Measurements from ENCODE around the gene CFAP74.

DNA sequence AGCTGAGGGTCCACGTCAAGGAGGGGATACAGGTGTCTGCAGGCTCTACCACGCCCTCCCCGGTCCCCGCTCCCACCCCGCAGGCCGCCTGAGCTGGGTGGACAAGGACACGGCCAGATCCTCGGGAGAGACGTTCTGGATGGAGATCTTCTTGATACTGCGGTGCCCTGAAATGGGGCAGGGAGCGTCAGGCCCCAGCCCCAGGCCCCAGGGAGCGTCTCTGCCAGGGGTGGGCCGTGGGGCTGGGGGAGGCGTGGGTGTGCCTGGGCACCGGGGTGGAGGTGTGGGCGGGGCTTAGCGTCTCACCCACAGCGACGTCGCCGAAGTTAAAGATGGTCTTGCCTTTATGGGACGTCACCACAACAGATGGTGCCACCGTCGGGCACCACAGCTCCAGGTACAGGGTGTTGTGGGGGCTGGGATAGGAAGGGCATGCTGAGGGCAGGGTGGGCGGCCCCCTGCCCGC is 77.2 kb downstream of the CFAP74 start:
- TF ChIP-seq EP300 (IDR thresholded peaks at IDR 0.05) (no peak), POLR2A (IDR thresholded peaks at IDR 0.05) (no peak), POLR2AphosphoS5 (IDR thresholded peaks at IDR 0.05) (no peak)
- TF ChIP-seq, protein P1, sequence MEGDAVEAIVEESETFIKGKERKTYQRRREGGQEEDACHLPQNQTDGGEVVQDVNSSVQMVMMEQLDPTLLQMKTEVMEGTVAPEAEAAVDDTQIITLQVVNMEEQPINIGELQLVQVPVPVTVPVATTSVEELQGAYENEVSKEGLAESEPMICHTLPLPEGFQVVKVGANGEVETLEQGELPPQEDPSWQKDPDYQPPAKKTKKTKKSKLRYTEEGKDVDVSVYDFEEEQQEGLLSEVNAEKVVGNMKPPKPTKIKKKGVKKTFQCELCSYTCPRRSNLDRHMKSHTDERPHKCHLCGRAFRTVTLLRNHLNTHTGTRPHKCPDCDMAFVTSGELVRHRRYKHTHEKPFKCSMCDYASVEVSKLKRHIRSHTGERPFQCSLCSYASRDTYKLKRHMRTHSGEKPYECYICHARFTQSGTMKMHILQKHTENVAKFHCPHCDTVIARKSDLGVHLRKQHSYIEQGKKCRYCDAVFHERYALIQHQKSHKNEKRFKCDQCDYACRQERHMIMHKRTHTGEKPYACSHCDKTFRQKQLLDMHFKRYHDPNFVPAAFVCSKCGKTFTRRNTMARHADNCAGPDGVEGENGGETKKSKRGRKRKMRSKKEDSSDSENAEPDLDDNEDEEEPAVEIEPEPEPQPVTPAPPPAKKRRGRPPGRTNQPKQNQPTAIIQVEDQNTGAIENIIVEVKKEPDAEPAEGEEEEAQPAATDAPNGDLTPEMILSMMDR (IDR thresholded peaks at IDR 0.05), result no peak

Data from sigmoid colon (tissue), 4 donors.